ENCODE measurements around the gene KL. TPM values are rescaled to one million over a fixed set of nuclear protein-coding genes. Genes with fewer than 3 reads are reported as not detected.

The KL gene
- total and polyA plus RNA-seq, 2 donors = 0.80 to 1.6 TPM

DNA sequence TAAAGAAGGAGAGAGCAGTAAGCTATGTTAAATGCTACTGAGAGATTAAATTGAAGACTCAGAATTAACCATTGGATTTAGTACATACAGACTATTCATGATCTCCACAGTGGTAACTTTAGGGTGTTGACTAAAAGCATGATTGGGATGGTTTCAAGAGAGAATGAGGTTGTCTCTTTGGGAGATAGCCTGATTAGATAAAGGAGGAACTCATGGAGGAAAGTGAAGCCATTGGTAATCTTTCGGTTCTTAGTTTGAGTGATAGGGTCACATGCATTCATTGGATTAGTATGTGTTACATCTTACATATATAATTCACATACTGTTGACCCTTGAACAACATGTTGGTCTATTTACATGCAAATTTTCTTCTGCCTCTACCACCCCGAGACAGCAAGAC is 18.8 kb upstream of the KL start:
- 96% methylated on average over 2 of the region's 2 CpGs for WGBS
- DNase-seq (ENCODE audit: low read depth in 6 of 9, low spot score in 9 of 9) = no peak
- Histone ChIP-seq H3K36me3 (ENCODE audit: control insufficient read depth in 2 of 2, insufficient read depth in 2 of 2, low read length in 1 of 2) (no peaks in the 10 kb centered on the region), H3K27ac (ENCODE audit: low read depth in 1 of 2, low read length in 1 of 2) (no peak overlapping the region), H3K27me3 (ENCODE audit: control insufficient read depth in 2 of 2, insufficient read depth in 1 of 2, low read length in 1 of 2) (no peaks in the 10 kb centered on the region), H3K4me1 (ENCODE audit: control insufficient read depth in 2 of 2, insufficient read depth in 2 of 2, low read length in 2 of 2) (no peaks in the 10 kb centered on the region), H3K9me3 (ENCODE audit: control insufficient read depth in 2 of 2, insufficient read depth in 1 of 2, low read length in 1 of 2) (no peaks in the 10 kb centered on the region), H3K4me3 (ENCODE audit: low read length in 2 of 2) (no peak overlapping the region)

DNA sequence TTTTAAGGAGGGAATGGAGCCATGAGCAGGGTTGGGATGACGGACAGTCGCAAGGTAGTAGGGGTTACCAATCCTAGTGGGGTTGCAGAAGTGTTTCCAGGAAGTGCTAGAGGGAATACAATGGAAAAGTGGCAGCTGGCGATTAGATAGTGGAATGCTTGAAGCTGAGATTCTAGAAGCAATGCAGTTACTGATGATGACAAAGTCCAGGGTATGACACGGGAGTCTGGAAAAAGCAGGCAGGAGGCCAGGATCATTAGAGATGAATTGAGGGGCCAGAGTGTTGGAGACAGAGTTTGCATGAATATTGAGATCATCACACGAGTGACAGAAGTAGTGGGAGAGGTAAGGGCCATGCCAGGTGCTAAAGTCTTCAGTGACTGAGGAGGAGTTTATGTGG is 17.3 kb upstream of the KL start:
- no peaks in the 10 kb centered on the region for H3K9me3 ChIP-seq (ENCODE audit: control insufficient read depth in 2 of 2, insufficient read depth in 1 of 2, low read length in 1 of 2)
- WGBS = 97% methylated on average over 5 of the region's 5 CpGs
- H3K36me3 ChIP-seq (ENCODE audit: control insufficient read depth in 2 of 2, insufficient read depth in 2 of 2, low read length in 1 of 2) = no peaks in the 10 kb centered on the region
- no peak overlapping the region for H3K27ac ChIP-seq (ENCODE audit: low read depth in 1 of 2, low read length in 1 of 2)
- no peaks in the 10 kb centered on the region for H3K27me3 ChIP-seq (ENCODE audit: control insufficient read depth in 2 of 2, insufficient read depth in 1 of 2, low read length in 1 of 2)
- no peaks in the 10 kb centered on the region for H3K4me1 ChIP-seq (ENCODE audit: control insufficient read depth in 2 of 2, insufficient read depth in 2 of 2, low read length in 2 of 2)
- no peak overlapping the region for H3K4me3 ChIP-seq (ENCODE audit: low read length in 2 of 2)
- DNase-seq (ENCODE audit: low read depth in 6 of 9, low spot score in 9 of 9) = no peak

DNA sequence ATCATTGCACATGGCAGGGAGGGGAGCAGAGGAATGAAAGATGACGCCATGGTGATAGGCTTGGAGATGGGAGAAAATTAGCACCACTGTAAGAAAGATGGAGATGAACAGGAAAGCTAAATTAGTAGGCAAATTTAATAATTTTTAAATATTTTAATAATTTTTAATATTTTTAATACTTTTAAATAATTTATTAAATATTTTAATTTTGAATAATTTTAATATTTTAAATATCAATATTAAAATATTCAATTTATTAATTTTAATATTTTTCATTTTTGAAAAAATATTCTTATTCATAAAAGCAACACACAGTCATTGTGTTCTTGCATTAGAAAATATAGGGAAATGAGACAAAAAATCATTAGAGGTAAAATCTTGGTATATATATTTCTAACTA is 15.9 kb upstream of the KL start:
- Histone ChIP-seq H3K27ac (ENCODE audit: low read depth in 1 of 2, low read length in 1 of 2) (no peak overlapping the region), H3K27me3 (ENCODE audit: control insufficient read depth in 2 of 2, insufficient read depth in 1 of 2, low read length in 1 of 2) (no peaks in the 10 kb centered on the region), H3K9me3 (ENCODE audit: control insufficient read depth in 2 of 2, insufficient read depth in 1 of 2, low read length in 1 of 2) (no peaks in the 10 kb centered on the region), H3K4me1 (ENCODE audit: control insufficient read depth in 2 of 2, insufficient read depth in 2 of 2, low read length in 2 of 2) (no peaks in the 10 kb centered on the region), H3K4me3 (ENCODE audit: low read length in 2 of 2) (no peak overlapping the region), H3K36me3 (ENCODE audit: control insufficient read depth in 2 of 2, insufficient read depth in 2 of 2, low read length in 1 of 2) (no peaks in the 10 kb centered on the region)
- WGBS = 98% methylated on average over 1 of the region's 1 CpG
- DNase-seq (ENCODE audit: low read depth in 6 of 9, low spot score in 9 of 9) = no peak

GRCh38 chr13:33003458-33004019 is 12.7 kb upstream of the KL start:
- Histone ChIP-seq H3K4me3 (ENCODE audit: low read length in 2 of 2) (no peak overlapping the region), H3K27me3 (ENCODE audit: control insufficient read depth in 2 of 2, insufficient read depth in 1 of 2, low read length in 1 of 2) (no peaks in the 10 kb centered on the region), H3K36me3 (ENCODE audit: control insufficient read depth in 2 of 2, insufficient read depth in 2 of 2, low read length in 1 of 2) (no peaks in the 10 kb centered on the region), H3K9me3 (ENCODE audit: control insufficient read depth in 2 of 2, insufficient read depth in 1 of 2, low read length in 1 of 2) (no peaks in the 10 kb centered on the region), H3K27ac (ENCODE audit: low read depth in 1 of 2, low read length in 1 of 2) (no peak overlapping the region), H3K4me1 (ENCODE audit: control insufficient read depth in 2 of 2, insufficient read depth in 2 of 2, low read length in 2 of 2) (no peaks in the 10 kb centered on the region)
- WGBS = 93% methylated on average over 2 of the region's 2 CpGs
- DNase-seq (ENCODE audit: low read depth in 6 of 9, low spot score in 9 of 9) = no peak

DNA sequence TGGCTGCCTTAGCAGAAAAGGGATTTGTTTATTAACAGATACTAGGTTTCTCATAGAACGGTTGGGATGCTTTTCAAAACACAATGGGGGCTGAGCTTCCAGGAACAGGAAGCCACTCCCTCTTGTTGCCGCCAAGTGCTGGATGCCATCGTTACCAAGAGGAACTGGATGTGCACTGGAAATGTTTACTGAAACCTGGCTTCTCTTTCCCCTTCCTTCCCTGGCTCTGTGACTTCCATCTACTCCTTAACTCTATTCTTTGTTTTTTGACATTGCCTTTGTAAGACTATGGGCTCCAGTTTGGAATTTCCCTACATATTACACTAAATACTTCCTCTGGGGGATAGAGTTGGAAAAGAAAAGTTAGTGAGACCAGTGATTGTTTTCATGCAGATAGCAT is 11.7 kb upstream of the KL start:
- Histone ChIP-seq H3K27ac (ENCODE audit: low read depth in 1 of 2, low read length in 1 of 2) (no peak overlapping the region), H3K9me3 (ENCODE audit: control insufficient read depth in 2 of 2, insufficient read depth in 1 of 2, low read length in 1 of 2) (no peaks in the 10 kb centered on the region), H3K4me1 (ENCODE audit: control insufficient read depth in 2 of 2, insufficient read depth in 2 of 2, low read length in 2 of 2) (no peaks in the 10 kb centered on the region), H3K4me3 (ENCODE audit: low read length in 2 of 2) (no peak overlapping the region), H3K27me3 (ENCODE audit: control insufficient read depth in 2 of 2, insufficient read depth in 1 of 2, low read length in 1 of 2) (no peaks in the 10 kb centered on the region), H3K36me3 (ENCODE audit: control insufficient read depth in 2 of 2, insufficient read depth in 2 of 2, low read length in 1 of 2) (no peaks in the 10 kb centered on the region)
- WGBS = 30% methylated on average over 3 of the region's 3 CpGs
- DNase-seq (ENCODE audit: low read depth in 6 of 9, low spot score in 9 of 9) = no peak

GRCh38 chr13:33006134-33006533 is 10.1 kb upstream of the KL start:
- WGBS = 96% methylated on average over 2 of the region's 2 CpGs
- no peaks in the 10 kb centered on the region for H3K4me1 ChIP-seq (ENCODE audit: control insufficient read depth in 2 of 2, insufficient read depth in 2 of 2, low read length in 2 of 2)
- no peaks in the 10 kb centered on the region for H3K9me3 ChIP-seq (ENCODE audit: control insufficient read depth in 2 of 2, insufficient read depth in 1 of 2, low read length in 1 of 2)
- H3K36me3 ChIP-seq (ENCODE audit: control insufficient read depth in 2 of 2, insufficient read depth in 2 of 2, low read length in 1 of 2) = no peaks in the 10 kb centered on the region
- no peak for DNase-seq (ENCODE audit: low read depth in 6 of 9, low spot score in 9 of 9)
- no peak overlapping the region for H3K4me3 ChIP-seq (ENCODE audit: low read length in 2 of 2)
- no peaks in the 10 kb centered on the region for H3K27me3 ChIP-seq (ENCODE audit: control insufficient read depth in 2 of 2, insufficient read depth in 1 of 2, low read length in 1 of 2)
- H3K27ac ChIP-seq (ENCODE audit: low read depth in 1 of 2, low read length in 1 of 2) = no peak overlapping the region

DNA sequence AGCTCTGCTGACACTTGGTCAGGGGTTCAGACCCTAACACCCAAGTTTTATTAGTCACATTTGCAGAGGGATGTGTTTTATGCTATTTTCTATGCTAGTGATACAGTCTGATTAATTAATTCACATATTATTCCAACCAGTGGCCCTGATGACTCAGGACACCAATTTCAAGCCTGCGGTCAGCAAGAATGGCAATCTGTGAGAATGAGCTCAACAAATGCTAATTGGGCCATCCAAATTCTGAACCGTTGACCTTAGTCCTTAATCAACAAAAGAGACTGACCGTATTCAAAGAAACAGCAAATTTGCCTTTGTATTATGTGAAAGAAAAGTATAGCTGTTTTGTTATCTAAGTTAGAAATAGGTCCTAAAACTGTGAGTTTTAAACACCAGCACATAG is 9.6 kb upstream of the KL start:
- Histone ChIP-seq H3K4me3 (ENCODE audit: low read length in 2 of 2) (no peak overlapping the region), H3K27ac (ENCODE audit: low read depth in 1 of 2, low read length in 1 of 2) (no peak overlapping the region), H3K4me1 (ENCODE audit: control insufficient read depth in 2 of 2, insufficient read depth in 2 of 2, low read length in 2 of 2) (no peaks in the 10 kb centered on the region), H3K9me3 (ENCODE audit: control insufficient read depth in 2 of 2, insufficient read depth in 1 of 2, low read length in 1 of 2) (no peaks in the 10 kb centered on the region), H3K36me3 (ENCODE audit: control insufficient read depth in 2 of 2, insufficient read depth in 2 of 2, low read length in 1 of 2) (no peaks in the 10 kb centered on the region), H3K27me3 (ENCODE audit: control insufficient read depth in 2 of 2, insufficient read depth in 1 of 2, low read length in 1 of 2) (no peaks in the 10 kb centered on the region)
- DNase-seq (ENCODE audit: low read depth in 6 of 9, low spot score in 9 of 9) = no peak
- 96% methylated on average over 3 of the region's 3 CpGs for WGBS

DNA sequence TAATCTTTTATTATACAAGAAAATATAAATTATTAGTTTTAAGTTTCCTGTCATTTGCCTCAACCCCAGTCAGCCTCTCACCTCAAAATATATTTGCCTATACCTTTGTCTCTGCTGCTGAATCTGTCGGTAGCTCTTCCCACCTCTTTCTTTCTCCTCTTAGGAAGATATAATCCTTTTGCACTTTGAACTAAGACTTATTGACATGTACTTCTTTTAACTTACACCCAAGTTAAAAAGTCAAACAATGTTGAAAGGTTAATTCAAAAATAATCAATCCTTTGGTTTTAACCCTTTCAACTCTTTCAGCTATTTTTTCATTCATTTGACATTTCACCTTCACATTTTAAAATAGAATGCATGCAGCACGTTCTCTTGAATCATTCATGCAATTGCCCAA is 9.0 kb upstream of the KL start:
- H3K4me1 ChIP-seq (ENCODE audit: control insufficient read depth in 2 of 2, insufficient read depth in 2 of 2, low read length in 2 of 2) = no peaks in the 10 kb centered on the region
- DNase-seq (ENCODE audit: low read depth in 6 of 9, low spot score in 9 of 9) = no peak
- no peak overlapping the region for H3K4me3 ChIP-seq (ENCODE audit: low read length in 2 of 2)
- H3K27ac ChIP-seq (ENCODE audit: low read depth in 1 of 2, low read length in 1 of 2) = no peak overlapping the region
- no peaks in the 10 kb centered on the region for H3K27me3 ChIP-seq (ENCODE audit: control insufficient read depth in 2 of 2, insufficient read depth in 1 of 2, low read length in 1 of 2)
- WGBS = 98% methylated on average over 2 of the region's 2 CpGs
- no peaks in the 10 kb centered on the region for H3K36me3 ChIP-seq (ENCODE audit: control insufficient read depth in 2 of 2, insufficient read depth in 2 of 2, low read length in 1 of 2)
- no peaks in the 10 kb centered on the region for H3K9me3 ChIP-seq (ENCODE audit: control insufficient read depth in 2 of 2, insufficient read depth in 1 of 2, low read length in 1 of 2)

DNA sequence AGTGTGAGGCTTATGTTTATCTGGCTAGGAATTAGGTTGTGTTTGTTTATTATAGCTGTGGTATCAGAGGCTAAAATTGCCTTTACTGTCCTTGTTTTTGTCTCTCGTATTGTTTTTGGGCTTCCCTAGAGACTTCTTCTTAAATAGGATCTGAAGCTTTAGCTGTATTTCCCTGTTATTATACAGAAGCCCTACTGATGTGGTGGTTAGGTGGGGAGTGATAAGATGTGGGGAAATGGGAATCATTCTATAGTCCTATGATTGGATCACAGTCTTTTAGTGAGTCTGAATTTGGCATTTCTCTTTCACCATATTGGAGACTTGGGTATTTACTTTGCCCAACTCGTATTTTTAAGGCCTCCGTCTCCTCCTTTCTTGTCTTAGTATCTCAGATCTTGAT is 8.3 kb upstream of the KL start:
- H3K36me3 ChIP-seq (ENCODE audit: control insufficient read depth in 2 of 2, insufficient read depth in 2 of 2, low read length in 1 of 2) = no peaks in the 10 kb centered on the region
- 98% methylated on average over 3 of the region's 3 CpGs for WGBS

More for the DNA sequence above, 8.3 kb upstream of the KL start:
- peaks cover 0 to under 1% of the 10 kb centered on the region in 2 donors for H3K27me3 ChIP-seq (ENCODE audit: control insufficient read depth in 2 of 2, insufficient read depth in 1 of 2, low read length in 1 of 2)
- no peak for DNase-seq (ENCODE audit: low read depth in 6 of 9, low spot score in 9 of 9)
- no peak overlapping the region for H3K27ac ChIP-seq (ENCODE audit: low read depth in 1 of 2, low read length in 1 of 2)
- no peak overlapping the region for H3K4me3 ChIP-seq (ENCODE audit: low read length in 2 of 2)
- H3K4me1 ChIP-seq (ENCODE audit: control insufficient read depth in 2 of 2, insufficient read depth in 2 of 2, low read length in 2 of 2) = no peaks in the 10 kb centered on the region
- H3K9me3 ChIP-seq (ENCODE audit: control insufficient read depth in 2 of 2, insufficient read depth in 1 of 2, low read length in 1 of 2) = no peaks in the 10 kb centered on the region
